Transverse colon (tissue), 4 donors: ENCODE measurements around the gene LRRC73.

ENCODE experiments used
- EP300 ChIP-seq: sonication (generic); formaldehyde crosslinking; IDR thresholded peaks from one replicate; pipeline ENCODE4 v1.6.1; 2017; ENCODE audit warnings: antibody characterized with exemption, low read depth
- POLR2A ChIP-seq: fragments of 450-650 bp; IDR thresholded peaks from one replicate; pipeline ENCODE4 v1.6.1; 2016; ENCODE audit warnings: antibody characterized with exemption, mild to moderate bottlenecking, moderate library complexity
- POLR2AphosphoS5 ChIP-seq, 3 donors: sonication (generic); formaldehyde crosslinking; IDR thresholded peaks; one replicate each; pipeline ENCODE4 v1.6.1; 2016; ENCODE audit warnings: antibody characterized with exemption in 3 of 3
- TF ChIP-seq, protein P1 (sequence below), 5 experiments: fragments of 200-600 bp in 3 of 5; fragments of 450-650 bp in 2 of 5; sonication (generic) in 3 of 5; IDR thresholded peaks; 1 replicate in 2 of 5; 2 replicates in 3 of 5; pipeline ENCODE4 v1.5.1; 2016 to 2017; ENCODE audit warnings: antibody characterized with exemption in 5 of 5, inconsistent platforms in 3 of 5, mild to moderate bottlenecking in 2 of 5, moderate library complexity in 1 of 5

- TF ChIP-seq, protein P1, sequence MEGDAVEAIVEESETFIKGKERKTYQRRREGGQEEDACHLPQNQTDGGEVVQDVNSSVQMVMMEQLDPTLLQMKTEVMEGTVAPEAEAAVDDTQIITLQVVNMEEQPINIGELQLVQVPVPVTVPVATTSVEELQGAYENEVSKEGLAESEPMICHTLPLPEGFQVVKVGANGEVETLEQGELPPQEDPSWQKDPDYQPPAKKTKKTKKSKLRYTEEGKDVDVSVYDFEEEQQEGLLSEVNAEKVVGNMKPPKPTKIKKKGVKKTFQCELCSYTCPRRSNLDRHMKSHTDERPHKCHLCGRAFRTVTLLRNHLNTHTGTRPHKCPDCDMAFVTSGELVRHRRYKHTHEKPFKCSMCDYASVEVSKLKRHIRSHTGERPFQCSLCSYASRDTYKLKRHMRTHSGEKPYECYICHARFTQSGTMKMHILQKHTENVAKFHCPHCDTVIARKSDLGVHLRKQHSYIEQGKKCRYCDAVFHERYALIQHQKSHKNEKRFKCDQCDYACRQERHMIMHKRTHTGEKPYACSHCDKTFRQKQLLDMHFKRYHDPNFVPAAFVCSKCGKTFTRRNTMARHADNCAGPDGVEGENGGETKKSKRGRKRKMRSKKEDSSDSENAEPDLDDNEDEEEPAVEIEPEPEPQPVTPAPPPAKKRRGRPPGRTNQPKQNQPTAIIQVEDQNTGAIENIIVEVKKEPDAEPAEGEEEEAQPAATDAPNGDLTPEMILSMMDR (IDR thresholded peaks at IDR 0.05) = no peak
- TF ChIP-seq POLR2A (no peak), POLR2AphosphoS5 (IDR thresholded peaks at IDR 0.05) (no peak), EP300 (no peak)
Observed at GRCh38 chr6:43509142-43509983, 783 bp downstream of the LRRC73 start.
